Measurements from ENCODE around the gene NCAPG.

The NCAPG gene

DNA sequence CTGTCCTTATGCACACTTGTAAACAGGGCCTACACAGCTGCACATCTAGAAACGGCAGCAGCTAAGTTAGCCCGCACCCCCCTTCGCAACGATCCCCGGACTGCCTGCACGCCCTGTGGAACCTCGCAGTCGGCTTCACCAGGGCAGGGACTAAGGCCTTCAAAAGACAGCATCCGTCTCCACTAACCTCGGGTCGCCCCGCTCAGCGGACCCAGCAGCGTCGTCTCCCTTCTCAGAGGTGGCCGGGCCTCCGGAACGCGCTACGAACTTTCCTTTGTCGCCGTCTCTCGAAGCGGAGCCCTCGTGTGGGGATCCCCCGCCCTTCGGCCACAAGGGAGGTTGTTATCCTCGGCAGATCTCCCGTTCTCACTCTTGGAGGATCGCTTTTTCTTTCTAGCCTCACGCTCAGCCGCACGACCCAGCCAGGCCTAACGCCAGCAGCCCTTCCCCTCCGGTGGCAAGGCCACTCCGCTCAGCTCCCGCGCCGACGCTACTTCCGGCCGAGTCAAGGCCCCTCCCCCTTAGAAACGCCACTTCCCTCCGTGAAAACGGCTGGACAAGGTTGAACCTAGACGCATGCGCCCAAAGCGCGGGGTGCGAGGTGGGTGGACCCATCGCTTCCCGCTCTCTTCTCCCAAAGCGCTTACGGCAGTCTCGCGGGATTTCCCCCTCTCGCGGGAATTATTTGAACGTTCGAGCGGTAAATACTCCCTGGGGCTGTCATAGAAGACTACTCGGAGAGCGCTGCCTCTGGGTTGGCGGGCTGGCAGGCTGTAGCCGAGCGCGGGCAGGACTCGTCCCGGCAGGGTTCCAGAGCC, at the start of gene NCAPG, which contains the start of gene DCAF16:
NCAPG (plus strand) TSS at position 720 of the 818 bp plus-strand sequence. CDS start 99 bp downstream, outside the sequence.
DCAF16 (minus strand) TSS at position 498 of the 818 bp plus-strand sequence. CDS start 6,616 bp downstream, outside the sequence.
- peak; percentile 89 for DNase-seq (ENCODE audit: low read depth)

- DNase-seq (ENCODE audit: low read depth): no peak
Observed at GRCh38 chr4:17761062-17761461, 49.7 kb upstream of the NCAPG start.

DNA sequence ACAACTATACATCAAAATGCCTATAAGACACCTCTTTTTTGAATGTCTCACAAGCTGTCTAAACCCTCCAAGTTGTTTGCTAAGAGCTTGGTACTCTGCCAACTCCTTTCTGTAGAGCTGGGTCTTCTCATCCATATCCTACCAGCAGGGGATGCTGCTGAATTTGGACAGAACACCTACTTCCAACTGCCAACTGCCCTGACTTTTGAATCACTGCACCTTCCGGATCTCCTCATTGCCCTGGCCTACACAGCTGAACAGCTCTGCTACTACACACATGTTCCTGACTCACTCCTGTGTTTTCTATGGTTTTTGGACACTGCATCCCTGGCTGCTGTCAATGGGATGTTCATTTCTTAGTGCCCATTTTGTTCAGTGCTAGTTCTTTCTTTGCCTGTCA, 48.1 kb upstream of the NCAPG start:
- no peak for DNase-seq (ENCODE audit: low read depth)

- DNase-seq (ENCODE audit: low read depth): no peak
Observed at GRCh38 chr4:17763416-17763815, 47.4 kb upstream of the NCAPG start.

DNA sequence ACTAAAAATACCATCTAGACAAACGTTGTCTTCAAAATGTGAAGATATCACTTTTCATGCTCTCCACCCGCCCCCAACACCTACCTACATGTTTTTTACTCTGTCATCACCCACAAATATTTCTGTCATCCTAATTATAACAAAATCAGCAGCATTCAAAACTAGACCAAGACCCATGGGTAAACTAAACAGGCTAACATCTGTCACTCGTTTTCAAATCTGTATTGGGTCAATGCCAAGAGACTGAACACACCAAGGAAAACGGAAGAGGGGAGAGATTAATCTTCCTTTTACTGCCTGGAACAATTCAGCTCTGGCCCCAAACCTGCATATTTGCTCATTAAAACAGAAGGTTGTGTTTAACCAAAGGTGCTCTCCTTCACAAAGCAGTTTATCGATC, 46.8 kb upstream of the NCAPG start:
- DNase-seq (ENCODE audit: low read depth): no peak

- no peak for DNase-seq (ENCODE audit: low read depth)
Observed at GRCh38 chr4:17765514-17766286, 45.1 kb upstream of the NCAPG start.

GRCh38 chr4:17766826-17767458, 43.8 kb upstream of the NCAPG start:
- no peak for DNase-seq (ENCODE audit: low read depth)

DNA sequence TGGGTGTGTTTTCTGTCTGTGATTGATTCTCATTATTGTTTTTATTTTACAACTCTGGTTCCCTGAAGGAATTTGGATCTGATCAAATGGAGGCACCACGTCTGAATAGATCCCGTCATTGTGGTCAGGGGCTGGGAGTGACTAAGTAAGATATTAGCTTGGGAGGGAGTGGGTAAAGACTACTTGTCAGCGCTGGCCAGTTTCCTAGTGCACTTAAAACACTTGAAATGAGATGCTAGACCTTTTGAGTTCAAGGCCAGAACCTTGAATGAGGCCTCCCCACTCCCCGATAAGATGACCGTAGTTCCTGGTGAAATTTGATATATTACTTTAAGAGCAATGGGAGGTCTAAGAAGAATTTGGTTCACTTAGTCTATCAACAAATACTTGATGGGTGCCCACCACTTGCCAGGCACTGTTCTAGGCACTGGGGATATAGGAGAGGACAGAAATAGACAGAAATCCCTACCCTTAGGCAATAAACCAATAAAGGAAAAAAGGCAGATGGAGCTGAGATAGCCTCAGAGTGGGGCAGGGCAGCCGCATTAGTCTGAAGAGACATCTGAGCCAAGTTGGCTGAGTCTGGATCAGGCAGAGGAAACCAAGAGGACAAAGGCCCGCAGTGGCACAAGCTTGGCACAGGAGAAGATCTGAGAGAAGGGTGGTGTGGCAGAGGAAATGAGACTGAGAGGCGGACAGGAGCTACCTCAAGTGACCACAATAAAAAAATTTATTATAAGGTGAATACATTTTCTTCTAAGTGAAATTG, 41.2 kb upstream of the NCAPG start:
- DNase-seq (ENCODE audit: low read depth): no peak

- DNase-seq (ENCODE audit: low read depth): no peak
Observed at GRCh38 chr4:17770845-17771244, 39.9 kb upstream of the NCAPG start.

GRCh38 chr4:17771284-17771908, 39.4 kb upstream of the NCAPG start:
- DNase-seq (ENCODE audit: low read depth): no peak

DNA sequence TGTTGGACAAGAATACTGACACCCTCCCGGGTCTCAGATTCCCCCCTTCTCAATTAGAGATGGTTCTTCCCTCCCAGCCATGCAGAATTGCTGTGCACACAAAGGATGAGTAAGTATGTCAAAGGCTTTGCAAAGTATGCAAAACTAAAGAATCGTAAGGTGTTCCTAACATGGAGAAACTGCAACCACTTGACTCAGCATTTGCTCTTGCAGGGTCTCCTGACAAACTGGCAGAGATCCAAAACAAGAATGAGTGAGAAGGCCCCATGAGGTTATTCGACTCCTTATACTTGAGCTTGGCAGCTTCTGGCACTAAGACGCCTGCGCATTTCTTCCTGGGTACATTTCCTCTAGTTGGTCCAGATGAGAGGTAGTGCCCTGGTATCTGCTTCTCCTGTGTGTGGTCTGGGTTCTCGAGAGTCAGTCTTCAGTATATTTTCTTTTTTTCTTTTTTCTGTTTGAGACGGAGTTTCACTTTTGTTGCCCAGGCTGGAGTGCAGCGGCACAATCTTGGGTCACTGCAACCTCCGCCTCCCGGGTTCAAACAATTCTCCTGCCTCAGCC, 37.6 kb upstream of the NCAPG start:
- no peak for DNase-seq (ENCODE audit: low read depth)

DNA sequence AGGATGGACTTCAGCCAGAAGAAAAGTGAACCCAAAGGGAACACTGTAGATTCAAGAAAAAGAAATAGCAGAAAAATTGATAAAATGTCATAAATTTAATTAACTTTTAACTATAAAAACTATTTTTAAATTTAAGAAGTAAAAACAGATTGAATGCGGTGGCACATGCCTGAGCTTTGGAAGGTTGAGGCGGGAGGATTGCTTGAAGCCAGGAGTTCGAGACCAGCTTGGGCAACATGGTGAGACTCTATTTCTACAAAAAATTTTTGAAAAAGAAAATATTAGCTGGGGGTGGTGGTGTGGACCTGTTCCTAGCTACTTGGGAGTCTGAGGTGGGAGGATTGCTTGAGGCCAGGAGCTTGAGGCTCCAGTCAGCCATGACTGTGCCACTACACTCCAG, 32.3 kb upstream of the NCAPG start:
- DNase-seq (ENCODE audit: low read depth): no peak

- DNase-seq (ENCODE audit: low read depth): no peak
Observed at GRCh38 chr4:17780501-17781299, 30.1 kb upstream of the NCAPG start.

- DNase-seq (ENCODE audit: low read depth): no peak
Observed at GRCh38 chr4:17781300-17782287, 29.2 kb upstream of the NCAPG start, which contains the start of gene FAM184B. Gene FAM184B (minus strand): TSS chr4:17781621. CDS start chr4:17781299, 322 bp downstream.

DNA sequence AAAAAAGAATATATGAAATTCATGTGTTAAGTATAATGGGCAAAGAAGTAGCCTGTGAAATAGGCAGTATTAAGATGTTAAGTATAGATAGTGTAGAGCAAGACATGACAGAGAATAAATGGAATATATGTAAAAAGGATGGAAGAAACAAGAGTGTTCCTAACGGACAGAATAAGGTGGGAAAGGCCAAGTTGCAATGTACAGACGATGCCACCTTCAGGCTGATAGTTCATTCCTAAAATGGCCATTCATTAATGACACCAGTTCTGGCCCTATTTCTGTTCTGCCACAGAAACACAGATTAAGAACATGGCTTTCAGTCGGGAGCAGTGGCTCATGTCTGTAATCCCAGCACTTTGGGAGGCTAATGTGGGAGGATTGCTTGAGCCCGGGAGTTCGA, 24.9 kb upstream of the NCAPG start:
- no peak for DNase-seq (ENCODE audit: low read depth)

- no peak for DNase-seq (ENCODE audit: low read depth)
Observed at GRCh38 chr4:17786567-17786966, 24.2 kb upstream of the NCAPG start.

DNA sequence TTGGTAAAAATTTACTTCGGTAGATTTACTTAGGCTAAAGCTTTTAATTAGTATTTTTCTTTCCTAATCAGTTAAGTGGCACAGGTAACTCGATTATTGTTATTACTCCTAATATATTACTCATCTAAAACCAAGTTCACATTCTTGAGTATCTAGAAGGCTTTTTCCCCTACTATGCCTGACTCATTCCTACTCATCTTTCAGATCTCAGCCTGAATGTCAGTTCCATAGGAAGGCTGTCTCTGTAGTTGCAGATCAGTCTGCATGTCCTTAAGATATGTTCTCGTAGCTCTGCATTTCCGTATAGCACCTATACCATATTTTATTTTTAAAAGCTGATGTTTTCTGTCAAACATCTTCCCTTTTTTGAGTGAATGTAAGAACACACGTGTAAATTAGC, 23.5 kb upstream of the NCAPG start:
- no peak for DNase-seq (ENCODE audit: low read depth)

- no peak for DNase-seq (ENCODE audit: low read depth)
Observed at GRCh38 chr4:17788956-17789355, 21.8 kb upstream of the NCAPG start.

DNA sequence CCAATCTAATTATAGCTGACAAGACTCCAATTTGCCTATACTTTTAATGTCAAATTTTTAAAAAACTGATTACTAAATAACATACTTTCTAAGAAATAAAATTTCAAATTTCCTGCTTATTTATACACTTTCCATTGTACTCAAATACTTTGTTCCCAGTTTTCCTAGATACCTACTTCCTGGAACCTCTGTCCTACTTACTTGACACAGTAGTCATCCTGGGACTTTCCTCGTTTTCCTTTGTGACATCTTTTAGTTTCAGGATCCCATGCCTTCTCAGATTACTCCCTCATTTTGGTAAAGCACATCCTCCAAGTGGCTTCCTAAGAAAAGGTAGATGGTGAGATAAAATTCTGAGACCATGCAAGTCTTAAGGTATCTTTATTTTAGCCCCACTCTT, 16.0 kb upstream of the NCAPG start:
- no peak for DNase-seq (ENCODE audit: low read depth)
